ENCODE measurements around the gene SPN. TPM values are rescaled to one million over a fixed set of nuclear protein-coding genes. Genes with fewer than 3 reads are reported as not detected.

SPN gene
- total and polyA plus RNA-seq, 2 donors (not counting 3 experiments of a cell fraction or from before 2014, with no cell fraction given), result not detected

DNA sequence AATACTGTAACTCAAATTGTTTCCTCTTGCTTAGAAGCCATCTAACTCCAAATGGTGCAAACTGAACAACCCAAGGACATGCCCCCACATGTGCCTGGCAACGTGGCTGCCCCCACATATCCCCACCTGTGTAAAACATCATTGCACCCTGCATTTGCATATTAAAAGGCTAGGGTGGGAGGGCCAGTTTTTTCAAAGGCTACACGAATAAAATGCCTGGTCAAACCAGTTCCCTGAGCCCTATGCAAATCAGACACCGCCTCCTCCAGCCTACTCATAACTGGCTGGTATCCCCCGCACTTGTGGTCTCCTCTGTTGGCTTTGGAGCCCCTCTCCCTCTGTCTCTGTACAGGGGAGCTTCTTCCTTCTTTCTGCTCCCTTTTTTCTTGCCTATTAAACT is 56.0 kb downstream of the SPN start:
- Histone ChIP-seq H3K79me2 (ENCODE audit: control insufficient read depth, insufficient read depth, low read length) (no peaks in the 10 kb centered on the region), H4K20me1 (replicated peaks; ENCODE audit: control insufficient read depth, extremely low read depth, insufficient read depth, low read length) (no peaks in the 10 kb centered on the region), H3K27me3 (ENCODE audit: control insufficient read depth in 2 of 2, insufficient read depth in 2 of 2, low read length in 2 of 2) (peaks cover 0 to 3% of the 10 kb centered on the region in 2 experiments), H3K36me3 (ENCODE audit: control insufficient read depth in 2 of 2, extremely low read depth in 1 of 2, insufficient read depth in 2 of 2, low read length in 2 of 2) (no peaks in the 10 kb centered on the region), H3K4me3 (replicated peaks in 1 of 3; ENCODE audit: insufficient read depth in 1 of 3, low read depth in 1 of 3, low read length in 3 of 3) (no peak overlapping the region), H3K9me3 (replicated peaks; ENCODE audit: control insufficient read depth, insufficient read depth, low read length) (no peaks in the 10 kb centered on the region), H3K4me1 (ENCODE audit: control insufficient read depth, extremely low read depth, insufficient read depth, low read length) (no peaks in the 10 kb centered on the region), H3K9me1 (replicated peaks; ENCODE audit: control insufficient read depth, extremely low read depth, insufficient read depth, low read length) (no peaks in the 10 kb centered on the region), H3K4me2 (ENCODE audit: insufficient read depth, low read length) (no peak overlapping the region), H2AFZ (ENCODE audit: low read depth, low read length) (no peak overlapping the region), H3K9ac (replicated peaks; ENCODE audit: extremely low read depth, insufficient read depth, low read length) (no peak overlapping the region), H3K27ac (ENCODE audit: insufficient read depth, low read depth, low read length) (no peak overlapping the region)
- BruUV-seq (replicated peaks), result no TSS peak
- intact Hi-C loops (cut with micrococcal nuclease) (no loop called here), dilution Hi-C loops (cut with MboI; ENCODE audit: extremely low pct_ligation_motif_present, low sequenced_read_pairs) (no loop called here)
- ChIA-PET CTCF (interaction anchor here (1.5 to 5.4 kb wide), 2 partner anchors 10 to 66 kb away, joined by 4 to 22 read pairs; no protein-coding TSS in a partner anchor), POLR2A (no interaction called here)
- TF ChIP-seq, protein P1, sequence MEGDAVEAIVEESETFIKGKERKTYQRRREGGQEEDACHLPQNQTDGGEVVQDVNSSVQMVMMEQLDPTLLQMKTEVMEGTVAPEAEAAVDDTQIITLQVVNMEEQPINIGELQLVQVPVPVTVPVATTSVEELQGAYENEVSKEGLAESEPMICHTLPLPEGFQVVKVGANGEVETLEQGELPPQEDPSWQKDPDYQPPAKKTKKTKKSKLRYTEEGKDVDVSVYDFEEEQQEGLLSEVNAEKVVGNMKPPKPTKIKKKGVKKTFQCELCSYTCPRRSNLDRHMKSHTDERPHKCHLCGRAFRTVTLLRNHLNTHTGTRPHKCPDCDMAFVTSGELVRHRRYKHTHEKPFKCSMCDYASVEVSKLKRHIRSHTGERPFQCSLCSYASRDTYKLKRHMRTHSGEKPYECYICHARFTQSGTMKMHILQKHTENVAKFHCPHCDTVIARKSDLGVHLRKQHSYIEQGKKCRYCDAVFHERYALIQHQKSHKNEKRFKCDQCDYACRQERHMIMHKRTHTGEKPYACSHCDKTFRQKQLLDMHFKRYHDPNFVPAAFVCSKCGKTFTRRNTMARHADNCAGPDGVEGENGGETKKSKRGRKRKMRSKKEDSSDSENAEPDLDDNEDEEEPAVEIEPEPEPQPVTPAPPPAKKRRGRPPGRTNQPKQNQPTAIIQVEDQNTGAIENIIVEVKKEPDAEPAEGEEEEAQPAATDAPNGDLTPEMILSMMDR (IDR thresholded peaks at IDR 0.05; ENCODE audit: extremely low read depth in 1 of 2, insufficient read depth in 1 of 2, low read depth in 1 of 2, low read length in 2 of 2), result no peak
- TF ChIP-seq GATA2 (IDR thresholded peaks at IDR 0.05; ENCODE audit: insufficient read depth, insufficient read length, low read depth, low read length), result no peak
- no peak for TF ChIP-seq POLR2AphosphoS5 (IDR thresholded peaks at IDR 0.05; ENCODE audit: insufficient read depth, low read depth, low read length)
- no peak for TF ChIP-seq EZH2 (IDR thresholded peaks at IDR 0.05; ENCODE audit: borderline replicate concordance, low read depth, low read length, severe bottlenecking)
- no peak for TF ChIP-seq FOS (IDR thresholded peaks at IDR 0.05; ENCODE audit: borderline replicate concordance, insufficient read depth, low read length)
- no peak for TF ChIP-seq POLR2A (IDR thresholded peaks at IDR 0.05; ENCODE audit: low read depth, low read length)
- TF ChIP-seq, protein P2, sequence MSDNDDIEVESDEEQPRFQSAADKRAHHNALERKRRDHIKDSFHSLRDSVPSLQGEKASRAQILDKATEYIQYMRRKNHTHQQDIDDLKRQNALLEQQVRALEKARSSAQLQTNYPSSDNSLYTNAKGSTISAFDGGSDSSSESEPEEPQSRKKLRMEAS (IDR thresholded peaks at IDR 0.05; ENCODE audit: insufficient read depth, insufficient read length), result no peak
- no peak for TF ChIP-seq JUN (IDR thresholded peaks at IDR 0.05; ENCODE audit: borderline replicate concordance, insufficient read depth, insufficient read length, low read depth)
- no peak for TF ChIP-seq MYC (IDR thresholded peaks at IDR 0.05; ENCODE audit: low read depth, low read length)
- DNase-seq (ENCODE audit: low read depth, low spot score), result no peak
- FAIRE-seq, result no peak

Other genes starting within 250 kb of the SPN start
- 7.2 and 7.4 TPM in 2 replicates for gene BOLA2, start 208.9 kb upstream of the SPN start, total RNA-seq
- gene BOLA2, start 208.9 kb upstream of the SPN start, polyA plus RNA-seq, result 34.6 and 46.8 TPM in 2 replicates
- gene SLX1B, start 208.7 kb upstream of the SPN start, total RNA-seq, result 39.7 and 74.4 TPM in 2 replicates
- 44.4 and 83.7 TPM in 2 replicates for gene SLX1B, start 208.7 kb upstream of the SPN start, polyA plus RNA-seq
- gene SULT1A4, start 203.3 kb upstream of the SPN start, total RNA-seq, result 8.8 and 10.8 TPM in 2 replicates
- 1.6 and 2.9 TPM in 2 replicates for gene SULT1A4, start 203.3 kb upstream of the SPN start, polyA plus RNA-seq
- 73.5 and 75.8 TPM in 2 replicates for gene NPIPB12, start 156.8 kb upstream of the SPN start, total RNA-seq
- 41.7 and 44.7 TPM in 2 replicates for gene NPIPB12, start 156.8 kb upstream of the SPN start, polyA plus RNA-seq
- 0.28 and 0.44 TPM in 2 replicates for gene QPRT, start 15.9 kb downstream of the SPN start, total RNA-seq
- gene QPRT, start 15.9 kb downstream of the SPN start, polyA plus RNA-seq, result 0.40 and 0.41 TPM in 2 replicates
- gene C16orf54, start 82.7 kb downstream of the SPN start, total RNA-seq, result not detected in 2 replicates
- gene C16orf54, start 82.7 kb downstream of the SPN start, polyA plus RNA-seq, result not detected in 2 replicates
- gene ZG16, start 115.0 kb downstream of the SPN start, total RNA-seq, result not detected in 2 replicates
- not detected in 2 replicates for gene ZG16, start 115.0 kb downstream of the SPN start, polyA plus RNA-seq
- gene KIF22, start 127.5 kb downstream of the SPN start, total RNA-seq, result 82.3 and 90.0 TPM in 2 replicates
- gene KIF22, start 127.5 kb downstream of the SPN start, polyA plus RNA-seq, result 67.3 and 67.9 TPM in 2 replicates
- gene MAZ, start 143.3 kb downstream of the SPN start, total RNA-seq, result 311 TPM in 2 replicates
- gene MAZ, start 143.3 kb downstream of the SPN start, polyA plus RNA-seq, result 165 and 212 TPM in 2 replicates
- gene PRRT2, start 148.9 kb downstream of the SPN start, total RNA-seq, result 2.3 and 3.3 TPM in 2 replicates
- gene PRRT2, start 148.9 kb downstream of the SPN start, polyA plus RNA-seq, result 3.3 and 3.4 TPM in 2 replicates
- 24.2 and 26.3 TPM in 2 replicates for gene PAGR1, start 152.9 kb downstream of the SPN start, total RNA-seq
- gene PAGR1, start 152.9 kb downstream of the SPN start, polyA plus RNA-seq, result 13.0 and 15.9 TPM in 2 replicates
- gene MVP, start 157.2 kb downstream of the SPN start, total RNA-seq, result 116 and 118 TPM in 2 replicates
- gene MVP, start 157.2 kb downstream of the SPN start, polyA plus RNA-seq, result 47.0 and 49.8 TPM in 2 replicates
- 67.3 and 68.7 TPM in 2 replicates for gene CDIPT, start 200.0 kb downstream of the SPN start, total RNA-seq
- 161 and 179 TPM in 2 replicates for gene CDIPT, start 200.0 kb downstream of the SPN start, polyA plus RNA-seq
- 2.4 and 2.5 TPM in 2 replicates for gene SEZ6L2, start 236.3 kb downstream of the SPN start, total RNA-seq
- 4.5 and 5.6 TPM in 2 replicates for gene SEZ6L2, start 236.3 kb downstream of the SPN start, polyA plus RNA-seq
- 0.88 and 1.2 TPM in 2 replicates for gene ASPHD1, start 237.2 kb downstream of the SPN start, total RNA-seq
- 0.90 and 1.1 TPM in 2 replicates for gene ASPHD1, start 237.2 kb downstream of the SPN start, polyA plus RNA-seq